ENCODE data around the gene RETREG1.
"Not testable (repeated sequence)": the region's sequence is repeated elsewhere in the genome, so short reads cannot be mapped to it uniquely, and the experiment has no call there.

RETREG1 gene

GRCh38 chr5:16617274-16617968 lies 624 bp upstream of the RETREG1 start:
- no peak for TF ChIP-seq CTCF (IDR thresholded peaks at IDR 0.05; ENCODE audit: low read length, missing control alignments)
- peak overlapping the region; percentile 39 for H3K4me3 ChIP-seq (replicated peaks; ENCODE audit: low read depth, low read length)
- DNase-seq (ENCODE audit: low read depth) = no peak

GRCh38 chr5:16615741-16616535 lies 859 bp downstream of the RETREG1 start:
- no peak for TF ChIP-seq CTCF (IDR thresholded peaks at IDR 0.05; ENCODE audit: low read length, missing control alignments)
- peak overlapping the region; percentile 39 for H3K4me3 ChIP-seq (replicated peaks; ENCODE audit: low read depth, low read length)
- no peak for DNase-seq (ENCODE audit: low read depth)

- TF ChIP-seq CTCF (IDR thresholded peaks at IDR 0.05; ENCODE audit: low read length, missing control alignments) = no peak
- H3K4me3 ChIP-seq (replicated peaks; ENCODE audit: low read depth, low read length) = no peak overlapping the region
- no peak for DNase-seq (ENCODE audit: low read depth)
Measured at GRCh38 chr5:16612007-16612406, 4.8 kb downstream of the RETREG1 start.

GRCh38 chr5:16610896-16611295 lies 5.9 kb downstream of the RETREG1 start:
- not testable (repeated sequence) for DNase-seq (ENCODE audit: low read depth); H3K4me3 ChIP-seq (replicated peaks; ENCODE audit: low read depth, low read length)

DNA sequence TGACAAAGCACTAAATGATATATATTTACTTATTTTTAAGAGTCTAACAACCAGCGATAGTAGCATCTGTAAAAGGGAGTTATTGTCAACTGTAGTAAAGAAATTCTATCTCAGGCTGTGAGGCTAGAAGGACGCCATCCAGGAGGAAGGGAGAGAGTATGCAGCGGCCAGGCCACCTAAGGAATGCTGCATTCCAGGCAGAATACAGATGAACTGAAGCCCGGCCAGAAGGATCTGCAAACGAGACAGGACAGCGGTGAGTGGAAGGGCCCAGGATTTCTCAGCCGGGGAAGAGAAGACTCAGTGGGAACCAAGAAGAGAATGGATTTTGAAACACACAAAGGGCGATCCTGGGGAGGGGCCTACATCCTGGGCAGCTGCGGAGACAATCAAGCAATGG lies 7.4 kb downstream of the RETREG1 start:
- DNase-seq (ENCODE audit: low read depth) = no peak
- no peak for TF ChIP-seq CTCF (IDR thresholded peaks at IDR 0.05; ENCODE audit: low read length, missing control alignments)
- H3K4me3 ChIP-seq (replicated peaks; ENCODE audit: low read depth, low read length) = no peak overlapping the region

DNA sequence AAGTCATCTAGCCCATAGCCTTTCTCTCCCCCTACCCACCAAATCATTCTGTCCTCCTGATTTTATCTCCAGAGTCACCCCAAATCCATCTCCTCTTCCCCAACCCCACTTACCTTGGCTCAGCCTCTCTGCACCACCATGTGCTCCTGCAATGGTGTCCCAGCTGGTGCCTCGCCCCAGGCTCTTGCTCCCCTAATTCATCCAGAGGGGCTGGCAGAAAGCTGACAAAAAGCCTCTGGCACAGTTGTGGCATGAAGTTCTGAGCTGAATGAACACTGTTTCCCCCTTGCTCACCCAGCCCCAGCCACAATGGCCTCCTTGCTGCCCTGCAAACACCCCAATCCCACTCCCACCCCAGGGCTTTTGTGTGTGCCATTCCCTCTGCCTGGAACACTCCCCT lies 10.2 kb downstream of the RETREG1 start:
- no peak for TF ChIP-seq CTCF (IDR thresholded peaks at IDR 0.05; ENCODE audit: low read length, missing control alignments)
- H3K4me3 ChIP-seq (replicated peaks; ENCODE audit: low read depth, low read length) = no peak overlapping the region
- DNase-seq (ENCODE audit: low read depth) = no peak

GRCh38 chr5:16603701-16604100 lies 13.1 kb downstream of the RETREG1 start:
- H3K4me3 ChIP-seq (replicated peaks; ENCODE audit: low read depth, low read length) = no peak overlapping the region
- DNase-seq (ENCODE audit: low read depth) = no peak
- TF ChIP-seq CTCF (IDR thresholded peaks at IDR 0.05; ENCODE audit: low read length, missing control alignments) = no peak
